ENCODE data around the gene PLCL2.

DNA sequence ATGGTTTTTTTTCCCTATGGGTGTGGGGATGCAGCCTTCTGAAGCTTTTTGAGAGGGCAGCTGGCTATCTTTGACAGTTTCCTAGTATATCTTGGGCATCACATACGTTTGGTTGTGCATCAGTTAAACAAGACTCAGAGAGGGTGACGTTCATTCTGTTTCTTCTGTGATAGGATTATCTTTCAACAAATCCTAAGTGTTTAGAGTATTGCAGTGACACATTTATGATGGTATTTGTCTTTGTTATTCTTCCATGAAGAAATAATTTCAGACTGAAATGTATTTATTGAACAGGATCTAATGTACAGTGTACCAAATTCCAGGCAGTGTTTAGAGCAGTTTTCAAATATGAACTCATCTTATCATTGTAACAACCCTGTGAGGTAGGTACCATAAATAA is 114.4 kb downstream of the PLCL2 start:
- TF ChIP-seq POLR2A (IDR thresholded peaks at IDR 0.05) (no peak), POLR2AphosphoS5 (IDR thresholded peaks at IDR 0.05) (no peak)
